HG03064 (cell line): ENCODE results near the gene ZNF641.
A peak's percentile ranks its signal among the peaks of the same experiment; 100 is the strongest.

Experiments used
- ATAC-seq: cut with Tn5 transposase; IDR thresholded peaks from one replicate; pipeline ENCODE4 v1.9.1; 2021; ENCODE audit warnings: low read depth; ENCODE audit not compliant: unreplicated experiment

ZNF641 gene

DNA sequence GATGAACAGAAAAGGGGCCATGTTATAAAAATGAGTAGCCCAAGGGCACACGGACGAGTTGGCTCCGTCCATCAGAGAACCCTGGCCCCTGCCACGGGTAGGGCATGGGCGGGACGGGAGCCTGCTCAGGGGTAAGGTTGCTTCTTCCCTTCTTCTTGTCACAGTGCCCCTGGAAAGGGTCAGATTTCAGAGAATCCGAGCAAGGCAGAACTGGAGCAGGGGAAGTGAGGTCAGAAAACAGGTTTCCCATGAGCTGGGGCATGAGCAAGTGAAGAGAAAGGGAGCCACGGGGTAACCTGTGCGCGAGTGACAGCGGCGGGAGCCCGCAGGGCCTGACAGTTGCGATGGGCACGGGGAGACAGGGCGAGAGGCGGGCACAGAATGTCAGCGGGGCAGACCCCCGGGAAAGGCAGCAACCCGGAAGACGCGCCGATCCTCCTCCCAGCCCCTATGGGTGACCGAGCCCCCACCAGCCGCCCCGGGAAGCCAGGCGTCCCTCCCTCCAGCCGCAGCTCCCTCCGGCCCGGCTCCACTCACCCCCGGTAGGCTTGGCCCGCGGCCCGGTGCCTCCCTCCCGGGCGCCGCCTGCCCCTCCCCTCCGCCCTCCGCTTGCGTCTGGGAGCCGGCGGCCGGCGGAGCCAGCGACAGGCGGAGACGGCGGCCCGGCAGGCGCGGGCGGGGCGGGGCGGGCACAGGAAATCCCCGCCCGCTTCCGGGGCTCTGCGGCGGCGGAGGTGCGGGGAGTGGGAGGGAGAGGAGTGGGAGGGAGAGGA lies at the start of gene ZNF641:
ZNF641 (minus strand) TSS at position 671 of the 773 bp plus-strand sequence. CDS start 2,829 bp downstream, outside the sequence.
- peak; percentile 80 for ATAC-seq

GRCh38 chr12:48390026-48390425 lies 39.3 kb upstream of the ZNF641 start:
- no peak for ATAC-seq

- ATAC-seq = no peak
These were observed 38.7 kb upstream of the ZNF641 start for GRCh38 chr12:48389409-48389808.

GRCh38 chr12:48388938-48389337 lies 38.2 kb upstream of the ZNF641 start:
- no peak for ATAC-seq

DNA sequence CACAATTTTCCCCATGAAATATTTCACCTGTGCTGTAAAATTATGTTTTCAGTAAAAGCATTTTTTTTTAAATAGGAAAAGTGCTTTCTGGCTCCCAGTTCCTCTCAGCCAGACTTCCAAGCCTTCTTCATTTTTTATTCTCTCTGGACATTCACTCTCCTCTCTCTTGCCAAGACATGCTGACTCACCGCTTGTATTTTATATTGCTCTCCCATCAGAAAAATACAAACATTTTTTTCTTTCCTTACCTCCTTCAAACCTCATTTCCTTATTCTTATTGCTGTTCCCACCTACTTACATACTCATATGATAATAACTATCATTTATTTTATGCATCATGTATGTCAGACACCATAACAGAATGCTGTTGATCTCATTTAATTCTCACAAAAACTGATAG lies 37.7 kb upstream of the ZNF641 start:
- ATAC-seq = no peak

DNA sequence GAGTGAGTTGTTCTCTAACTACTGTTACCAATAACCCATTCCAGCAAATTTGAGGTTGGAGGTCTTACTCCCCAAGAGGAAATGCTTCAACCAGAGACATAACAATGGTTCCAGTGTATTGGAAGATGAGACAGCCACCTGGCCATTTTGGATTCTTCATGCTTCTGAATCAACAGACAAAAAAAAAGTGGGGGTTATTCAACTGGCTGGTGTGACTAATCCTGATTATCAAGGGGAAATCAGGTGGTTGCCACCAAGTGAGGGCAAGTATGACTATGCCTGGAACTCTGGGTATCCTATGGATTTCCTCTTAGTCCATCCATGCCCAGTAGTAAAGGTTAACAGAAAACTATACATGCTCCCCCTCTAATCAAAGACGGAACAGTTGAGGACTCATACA lies 29.9 kb upstream of the ZNF641 start:
- ATAC-seq = no peak

GRCh38 chr12:48379794-48380193 lies 29.1 kb upstream of the ZNF641 start:
- ATAC-seq = no peak

DNA sequence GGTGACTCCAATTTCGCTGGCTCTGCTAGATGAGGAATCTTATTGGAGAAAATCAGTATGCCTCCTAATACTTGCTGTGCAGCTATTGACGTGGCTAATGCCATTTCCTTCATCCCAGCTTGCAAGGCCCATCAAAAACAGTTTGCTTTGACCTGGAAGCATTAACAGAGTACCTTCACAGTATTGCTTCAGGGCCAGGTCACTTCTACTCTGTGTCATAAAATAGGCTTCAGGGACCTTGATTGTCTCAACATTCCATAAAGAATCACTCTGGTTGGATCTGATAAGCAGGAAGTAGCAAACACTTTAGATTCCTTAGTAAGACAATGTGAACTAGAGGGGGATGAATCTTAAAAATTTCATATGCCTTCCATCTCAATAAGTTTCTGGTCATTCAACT lies 26.9 kb upstream of the ZNF641 start:
- no peak for ATAC-seq

DNA sequence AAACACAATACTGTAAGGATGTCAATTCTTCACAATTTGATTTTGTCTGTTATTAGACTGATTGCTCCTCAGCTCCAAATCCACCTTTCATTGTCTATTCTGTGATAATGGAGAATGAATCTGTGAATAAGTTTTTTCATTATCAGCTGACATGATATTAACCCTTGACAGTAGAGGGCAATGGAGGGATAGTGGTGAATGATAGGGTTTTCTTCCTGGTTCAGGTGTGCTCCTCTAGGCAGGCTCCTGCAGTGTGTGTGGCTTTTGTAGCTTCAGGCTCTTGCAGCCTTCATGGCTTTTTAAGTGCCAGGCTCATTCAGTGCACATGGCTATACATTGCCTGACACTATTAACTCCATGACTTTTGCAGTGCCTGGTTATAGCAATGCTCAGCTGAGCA lies 23.4 kb upstream of the ZNF641 start:
- ATAC-seq = no peak

GRCh38 chr12:48366131-48366530 lies 15.4 kb upstream of the ZNF641 start:
- no peak for ATAC-seq

DNA sequence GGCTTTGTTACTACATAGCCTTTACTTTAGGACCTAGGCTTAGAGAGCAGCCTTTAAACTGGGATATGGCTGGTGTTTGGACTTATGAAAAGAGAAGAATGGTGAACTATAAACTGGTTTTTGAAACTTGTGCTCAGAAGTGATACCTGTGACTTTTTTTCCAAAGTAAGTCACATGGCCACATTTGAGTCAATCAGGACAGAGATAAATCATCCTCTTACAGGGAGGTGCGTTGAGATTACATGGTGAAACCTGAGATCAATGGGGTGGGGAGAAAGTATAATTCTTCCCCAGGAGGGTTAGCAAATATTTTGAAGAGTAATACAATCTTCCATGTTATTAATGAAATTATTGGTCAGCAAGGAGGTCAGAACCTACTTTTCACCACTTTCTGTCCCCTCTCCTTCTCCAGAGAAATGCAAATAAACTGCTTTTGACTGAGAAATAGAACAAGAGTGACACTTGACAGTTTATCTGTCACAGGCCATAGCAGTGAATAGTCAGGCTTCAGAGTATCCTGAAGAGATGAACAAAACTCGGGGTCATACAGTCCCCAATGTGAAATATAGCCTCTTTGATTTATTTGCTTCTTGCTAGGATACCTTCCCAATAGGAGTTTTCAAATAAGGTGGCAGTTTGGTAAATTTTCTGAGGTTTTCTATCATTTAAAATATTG lies 11.1 kb upstream of the ZNF641 start:
- ATAC-seq = no peak

GRCh38 chr12:48358937-48359513 lies 8.3 kb upstream of the ZNF641 start:
- ATAC-seq = no peak

GRCh38 chr12:48356041-48356768 lies 5.5 kb upstream of the ZNF641 start:
- no peak for ATAC-seq

GRCh38 chr12:48352157-48352760 lies 1.5 kb upstream of the ZNF641 start:
- no peak for ATAC-seq

DNA sequence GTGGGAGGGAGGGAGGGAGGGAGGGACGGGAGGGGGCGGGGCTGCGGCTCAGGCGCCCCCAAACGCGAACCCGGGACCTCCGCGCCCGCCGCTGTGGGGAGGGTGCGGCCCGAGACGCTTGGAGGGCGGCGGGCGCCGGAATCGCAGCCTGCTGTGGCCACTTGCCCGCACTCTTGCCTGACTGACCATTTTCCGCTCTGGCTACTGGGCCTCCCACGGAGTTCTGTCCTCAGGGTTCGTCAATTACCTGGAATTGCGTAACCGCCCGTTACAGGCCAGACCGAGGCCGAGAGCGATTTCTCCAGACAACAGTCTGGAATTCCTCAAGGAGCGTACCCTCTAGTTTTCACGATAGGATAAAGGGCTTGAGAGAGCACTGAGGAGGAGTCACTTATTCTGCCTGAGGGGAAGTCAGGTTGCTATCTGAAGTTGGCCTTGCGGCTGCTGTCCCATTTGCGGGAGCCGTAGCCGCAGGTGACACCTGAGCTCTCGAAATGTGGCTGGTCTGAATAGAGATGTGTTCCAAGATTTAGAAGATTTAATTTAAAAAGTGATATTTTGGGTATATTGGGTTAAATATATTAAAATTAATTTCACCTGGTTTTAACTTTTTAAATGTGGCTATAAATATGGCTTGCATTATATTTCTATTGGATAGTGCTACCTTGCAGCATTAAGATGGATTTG lies 446 bp upstream of the ZNF641 start:
- peak; percentile 44 for ATAC-seq

DNA sequence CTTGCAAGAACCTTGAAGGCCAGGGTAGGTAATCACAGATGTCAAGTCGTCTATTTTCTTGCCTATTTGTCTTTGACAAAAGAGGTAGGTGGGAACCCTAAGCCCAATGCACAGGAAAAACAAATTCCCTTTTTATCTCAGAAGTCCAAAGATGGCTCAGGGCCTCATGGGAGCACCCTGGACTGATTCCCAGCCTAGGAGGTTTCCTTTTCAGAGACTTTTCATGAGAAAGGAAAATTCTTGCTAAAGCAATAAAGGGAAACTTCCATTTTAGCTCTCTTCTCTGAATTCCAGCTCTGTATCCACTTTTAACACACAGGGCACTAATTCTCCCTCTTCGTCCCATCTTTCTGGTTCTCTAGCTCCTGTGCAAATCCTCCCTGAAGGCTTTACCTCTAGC lies 1.2 kb downstream of the ZNF641 start:
- ATAC-seq = no peak

DNA sequence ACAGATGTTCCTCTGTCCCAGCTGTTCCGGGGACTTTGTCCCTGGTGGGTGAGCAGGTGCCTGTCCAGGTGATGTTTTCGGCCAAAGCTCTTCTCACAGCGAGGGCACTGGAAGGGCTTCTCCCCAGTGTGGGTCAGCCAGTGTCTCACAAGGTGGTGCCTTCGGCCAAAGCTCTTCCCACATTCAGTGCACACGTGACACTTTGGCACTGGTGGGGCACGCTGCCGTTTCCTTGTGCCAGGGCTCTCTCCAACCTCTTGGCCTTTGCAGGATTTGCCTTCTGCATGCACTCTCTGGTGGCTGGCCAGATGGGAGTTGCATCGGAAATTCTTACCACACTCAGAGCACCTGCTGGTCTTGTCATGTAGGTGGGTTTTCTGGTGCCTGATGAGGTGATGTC lies 7.7 kb downstream of the ZNF641 start:
- ATAC-seq = no peak

- ATAC-seq = no peak
These were observed 9.8 kb downstream of the ZNF641 start for GRCh38 chr12:48340943-48341342.

DNA sequence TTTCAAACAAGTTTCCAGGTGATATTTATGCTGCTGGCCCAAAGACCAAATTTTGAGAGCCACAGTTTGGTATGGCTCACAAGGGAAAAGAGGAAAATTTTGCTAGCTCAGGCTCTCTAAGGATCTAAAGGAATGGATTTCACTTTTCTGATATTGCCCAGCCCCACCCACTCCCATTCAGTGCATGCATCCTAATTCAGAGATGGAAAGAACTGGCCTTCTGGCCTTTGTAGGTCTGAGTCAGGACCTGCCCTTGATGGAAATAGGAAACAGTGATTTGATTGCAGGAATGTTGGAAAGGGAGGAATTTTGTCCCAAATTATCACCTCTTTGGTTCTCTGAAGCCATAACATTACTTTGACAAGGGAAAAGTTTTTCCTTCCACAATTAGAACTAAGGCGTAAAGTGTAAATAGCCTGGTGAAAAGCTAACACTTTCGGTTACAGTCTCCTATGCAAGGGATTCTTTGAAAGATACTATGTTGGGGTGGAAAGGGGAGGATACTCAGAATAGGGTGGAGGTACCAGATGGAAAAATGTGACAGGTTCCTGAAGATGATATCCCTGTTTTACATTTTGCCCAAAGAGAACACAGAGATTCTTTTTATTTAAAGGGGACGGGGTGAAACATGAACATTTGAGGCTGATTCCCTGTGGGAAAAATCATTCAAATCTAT lies 11.1 kb downstream of the ZNF641 start:
- no peak for ATAC-seq

- no peak for ATAC-seq
These were observed 14.2 kb downstream of the ZNF641 start for GRCh38 chr12:48336564-48336963.
